ENCODE results near the gene APLP2.
"Not testable (repeated sequence)": the region's sequence is repeated elsewhere in the genome, so short reads cannot be mapped to it uniquely, and the experiment has no call there.

APLP2 gene

DNA sequence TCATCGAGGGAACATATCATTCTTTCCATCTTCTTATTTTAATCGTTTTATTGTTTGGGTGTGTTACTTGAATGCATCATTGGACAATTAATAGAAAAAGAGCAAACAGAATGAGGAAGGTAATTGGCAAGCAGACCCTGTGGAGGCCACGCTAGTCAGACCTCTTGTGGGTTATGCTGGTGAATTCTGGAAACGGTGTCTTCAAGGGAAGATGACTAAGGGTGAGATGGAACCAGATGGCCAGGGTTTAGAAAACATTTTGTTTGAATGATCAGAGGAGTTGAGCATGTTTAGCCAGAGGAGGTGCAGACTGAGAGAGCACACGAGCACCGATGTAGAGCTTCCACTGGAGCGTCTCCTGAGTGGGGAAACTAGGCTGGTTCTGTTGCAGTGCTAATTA, 98.4 kb downstream of the APLP2 start:
- TF ChIP-seq, protein P1, sequence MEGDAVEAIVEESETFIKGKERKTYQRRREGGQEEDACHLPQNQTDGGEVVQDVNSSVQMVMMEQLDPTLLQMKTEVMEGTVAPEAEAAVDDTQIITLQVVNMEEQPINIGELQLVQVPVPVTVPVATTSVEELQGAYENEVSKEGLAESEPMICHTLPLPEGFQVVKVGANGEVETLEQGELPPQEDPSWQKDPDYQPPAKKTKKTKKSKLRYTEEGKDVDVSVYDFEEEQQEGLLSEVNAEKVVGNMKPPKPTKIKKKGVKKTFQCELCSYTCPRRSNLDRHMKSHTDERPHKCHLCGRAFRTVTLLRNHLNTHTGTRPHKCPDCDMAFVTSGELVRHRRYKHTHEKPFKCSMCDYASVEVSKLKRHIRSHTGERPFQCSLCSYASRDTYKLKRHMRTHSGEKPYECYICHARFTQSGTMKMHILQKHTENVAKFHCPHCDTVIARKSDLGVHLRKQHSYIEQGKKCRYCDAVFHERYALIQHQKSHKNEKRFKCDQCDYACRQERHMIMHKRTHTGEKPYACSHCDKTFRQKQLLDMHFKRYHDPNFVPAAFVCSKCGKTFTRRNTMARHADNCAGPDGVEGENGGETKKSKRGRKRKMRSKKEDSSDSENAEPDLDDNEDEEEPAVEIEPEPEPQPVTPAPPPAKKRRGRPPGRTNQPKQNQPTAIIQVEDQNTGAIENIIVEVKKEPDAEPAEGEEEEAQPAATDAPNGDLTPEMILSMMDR (IDR thresholded peaks at IDR 0.05; ENCODE audit: low read depth, low read length, missing control alignments), result no peak
- DNase-seq (ENCODE audit: extremely low read depth, low read depth), result no peak
- H3K4me3 ChIP-seq (replicated peaks; ENCODE audit: low read depth, low read length), result no peak overlapping the region

DNA sequence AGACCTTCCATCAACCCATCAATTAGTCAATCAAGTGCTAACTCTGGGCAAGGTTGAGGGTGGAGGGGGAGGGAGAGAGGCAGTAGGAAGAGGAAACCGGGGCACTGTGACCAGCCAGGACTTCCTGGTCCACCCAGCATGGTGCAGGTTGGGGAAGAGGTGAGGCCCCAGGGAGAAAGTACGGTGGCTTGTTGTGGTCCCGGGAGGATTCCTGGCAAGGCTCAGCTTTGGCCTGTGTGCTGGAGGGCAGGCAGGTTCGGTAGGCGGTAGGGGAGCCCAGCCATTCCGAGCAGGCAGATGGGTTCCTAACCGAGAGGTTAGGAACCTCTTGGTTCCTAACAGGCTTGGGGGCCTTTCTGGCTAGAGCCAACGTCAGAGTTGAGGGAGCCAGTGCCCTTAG, 100.7 kb downstream of the APLP2 start:
- no peak for DNase-seq (ENCODE audit: extremely low read depth, low read depth)
- no peak overlapping the region for H3K4me3 ChIP-seq (replicated peaks; ENCODE audit: low read depth, low read length)
- TF ChIP-seq, protein P1 (IDR thresholded peaks at IDR 0.05; ENCODE audit: low read depth, low read length, missing control alignments), result no peak

DNA sequence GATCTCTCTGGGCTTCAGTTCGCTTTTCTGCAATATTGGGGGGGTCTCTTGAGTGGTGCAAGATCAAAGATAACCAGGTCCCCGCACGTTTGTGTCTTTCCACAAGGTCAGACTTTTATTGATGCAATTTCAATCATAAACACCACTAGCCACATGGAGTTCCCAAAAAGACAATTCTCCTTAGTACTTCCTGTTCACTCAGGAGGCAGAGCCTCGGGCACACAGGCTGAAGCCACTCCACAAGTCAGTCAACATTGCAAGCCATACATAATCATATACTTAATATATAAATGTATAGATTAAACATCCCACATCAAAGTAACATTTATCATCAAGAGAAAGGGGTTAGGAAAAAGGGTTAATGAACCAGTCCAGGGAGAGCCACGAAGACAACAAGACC, 101.8 kb downstream of the APLP2 start:
- no peak overlapping the region for H3K4me3 ChIP-seq (replicated peaks; ENCODE audit: low read depth, low read length)
- no peak for DNase-seq (ENCODE audit: extremely low read depth, low read depth)
- TF ChIP-seq, protein P1 (IDR thresholded peaks at IDR 0.05; ENCODE audit: low read depth, low read length, missing control alignments), result no peak

DNA sequence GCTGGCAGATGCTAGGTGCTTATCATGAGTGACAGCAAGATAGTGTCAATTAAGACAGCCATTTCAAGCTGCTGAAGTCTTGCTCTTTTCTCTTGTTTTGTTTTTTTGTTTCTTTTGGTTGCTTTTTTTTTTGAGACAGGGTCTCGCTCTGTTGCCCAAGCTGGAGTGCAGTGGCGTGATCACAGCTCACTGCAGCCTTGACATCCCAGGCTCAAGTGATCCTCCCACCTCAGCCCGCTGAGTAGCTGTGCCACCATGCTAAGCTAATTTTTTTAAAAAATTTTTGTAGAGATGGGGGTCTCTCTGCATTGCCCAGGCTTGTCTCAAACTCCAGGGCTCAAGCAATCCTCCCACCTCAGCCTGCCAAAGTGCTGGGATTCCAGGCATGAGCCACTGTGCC, 102.3 kb downstream of the APLP2 start:
- H3K4me3 ChIP-seq (replicated peaks; ENCODE audit: low read depth, low read length); DNase-seq (ENCODE audit: extremely low read depth, low read depth): not testable (repeated sequence)

DNA sequence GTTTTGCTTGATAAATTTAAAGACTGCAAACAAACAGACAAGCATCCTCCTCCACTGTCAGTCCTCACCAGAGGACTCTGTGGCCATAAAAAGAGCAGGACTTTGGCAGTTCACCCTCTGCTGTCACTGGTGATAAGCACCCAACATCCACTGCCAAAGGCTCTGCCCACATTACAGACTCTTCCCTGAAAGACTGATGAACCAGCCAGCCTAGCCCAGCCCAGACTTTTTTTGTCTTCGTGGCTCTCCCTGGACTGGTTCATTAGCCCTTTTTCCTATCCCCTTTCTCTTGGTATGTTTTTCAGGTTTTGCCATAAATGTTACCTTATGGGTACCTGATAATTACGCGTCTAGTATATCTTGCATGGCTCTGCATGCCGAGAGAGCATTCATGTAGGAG, 104.9 kb downstream of the APLP2 start:
- TF ChIP-seq, protein P1 (IDR thresholded peaks at IDR 0.05; ENCODE audit: low read depth, low read length, missing control alignments), result no peak
- no peak overlapping the region for H3K4me3 ChIP-seq (replicated peaks; ENCODE audit: low read depth, low read length)
- no peak for DNase-seq (ENCODE audit: extremely low read depth, low read depth)

DNA sequence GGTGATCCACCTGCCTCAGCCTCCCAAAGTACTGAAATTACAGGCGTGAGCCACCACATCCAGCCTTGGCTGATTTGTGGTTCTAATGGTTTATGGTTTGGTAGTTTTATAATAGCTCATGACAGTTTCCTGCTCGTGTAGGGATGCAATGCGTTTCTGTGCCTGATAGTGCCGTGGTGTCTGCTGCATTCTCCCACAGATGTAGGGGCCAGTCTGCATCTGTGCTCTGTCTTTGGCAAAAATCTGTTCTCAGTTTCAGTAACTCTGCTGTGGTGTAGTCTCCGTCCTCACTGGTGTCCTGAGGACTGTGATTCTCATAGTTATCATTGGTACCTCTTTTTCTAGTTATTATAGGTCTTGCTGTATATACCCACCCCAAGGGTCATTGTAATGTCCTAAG, 106.2 kb downstream of the APLP2 start:
- TF ChIP-seq, protein P1 (IDR thresholded peaks at IDR 0.05; ENCODE audit: low read depth, low read length, missing control alignments), result no peak
- no peak for DNase-seq (ENCODE audit: extremely low read depth, low read depth)
- no peak overlapping the region for H3K4me3 ChIP-seq (replicated peaks; ENCODE audit: low read depth, low read length)

DNA sequence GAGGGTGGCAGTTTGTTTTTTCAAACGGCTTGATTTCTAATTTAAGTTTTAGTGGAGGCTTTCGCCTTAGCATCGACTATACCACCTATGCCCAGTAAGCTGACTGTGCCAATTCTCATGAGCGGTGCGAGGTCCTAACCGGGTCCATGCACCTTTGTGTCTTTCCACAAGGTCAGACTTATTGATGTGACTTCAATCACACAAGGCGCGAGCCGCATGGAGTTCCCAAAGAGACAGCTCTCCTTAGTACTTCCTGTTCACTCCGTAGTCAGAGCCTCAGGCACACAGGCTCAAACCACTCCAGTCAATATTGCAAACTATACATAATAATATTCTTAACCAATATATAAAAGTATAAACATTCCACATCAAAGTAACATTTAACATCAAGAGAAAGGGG, 108.1 kb downstream of the APLP2 start:
- H3K4me3 ChIP-seq (replicated peaks; ENCODE audit: low read depth, low read length), result no peak overlapping the region
- TF ChIP-seq, protein P1 (IDR thresholded peaks at IDR 0.05; ENCODE audit: low read depth, low read length, missing control alignments), result no peak
- no peak for DNase-seq (ENCODE audit: extremely low read depth, low read depth)

Measured in HFF-Myc (cell line).